Measurements from ENCODE around the gene FAM163B.

DNA sequence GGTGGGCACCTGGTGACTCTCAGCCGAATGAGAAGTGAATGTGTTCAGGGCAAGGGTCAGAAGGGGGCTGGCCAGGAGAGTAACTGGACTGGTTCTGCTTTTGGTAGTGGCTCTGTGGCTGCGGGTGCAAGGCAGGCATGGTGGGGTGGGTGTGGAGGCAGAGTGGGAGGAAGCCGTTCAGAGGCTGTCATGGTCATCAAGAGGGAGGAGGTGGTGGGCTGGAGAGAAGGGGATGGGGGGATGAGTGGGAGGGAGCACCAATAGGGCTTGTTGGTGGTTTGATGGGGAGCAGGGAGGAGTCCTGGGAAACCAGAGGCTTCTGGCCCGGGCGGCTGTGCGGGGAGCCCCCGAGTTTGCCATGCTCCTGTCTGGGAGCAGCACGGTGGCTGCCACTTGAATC is 13.3 kb downstream of the FAM163B start:
- TF ChIP-seq, protein P1, sequence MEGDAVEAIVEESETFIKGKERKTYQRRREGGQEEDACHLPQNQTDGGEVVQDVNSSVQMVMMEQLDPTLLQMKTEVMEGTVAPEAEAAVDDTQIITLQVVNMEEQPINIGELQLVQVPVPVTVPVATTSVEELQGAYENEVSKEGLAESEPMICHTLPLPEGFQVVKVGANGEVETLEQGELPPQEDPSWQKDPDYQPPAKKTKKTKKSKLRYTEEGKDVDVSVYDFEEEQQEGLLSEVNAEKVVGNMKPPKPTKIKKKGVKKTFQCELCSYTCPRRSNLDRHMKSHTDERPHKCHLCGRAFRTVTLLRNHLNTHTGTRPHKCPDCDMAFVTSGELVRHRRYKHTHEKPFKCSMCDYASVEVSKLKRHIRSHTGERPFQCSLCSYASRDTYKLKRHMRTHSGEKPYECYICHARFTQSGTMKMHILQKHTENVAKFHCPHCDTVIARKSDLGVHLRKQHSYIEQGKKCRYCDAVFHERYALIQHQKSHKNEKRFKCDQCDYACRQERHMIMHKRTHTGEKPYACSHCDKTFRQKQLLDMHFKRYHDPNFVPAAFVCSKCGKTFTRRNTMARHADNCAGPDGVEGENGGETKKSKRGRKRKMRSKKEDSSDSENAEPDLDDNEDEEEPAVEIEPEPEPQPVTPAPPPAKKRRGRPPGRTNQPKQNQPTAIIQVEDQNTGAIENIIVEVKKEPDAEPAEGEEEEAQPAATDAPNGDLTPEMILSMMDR (IDR thresholded peaks at IDR 0.05; ENCODE audit: extremely low read depth in 1 of 2, insufficient read depth in 1 of 2, low read depth in 1 of 2, low read length in 2 of 2): no peak
- TF ChIP-seq POLR2A (IDR thresholded peaks at IDR 0.05; ENCODE audit: low read depth, low read length) (no peak), EZH2 (IDR thresholded peaks at IDR 0.05; ENCODE audit: borderline replicate concordance, low read depth, low read length, severe bottlenecking) (no peak), POLR2AphosphoS5 (IDR thresholded peaks at IDR 0.05; ENCODE audit: insufficient read depth, low read depth, low read length) (no peak)

All from endothelial cell of umbilical vein (primary cell).